Large intestine (tissue), 3 donors: ENCODE results near the gene TMEM184B. TPM values are rescaled to one million over a fixed set of nuclear protein-coding genes. Genes with fewer than 3 reads are reported as not detected.
A peak's percentile ranks its signal among the peaks of the same experiment; 100 is the strongest.
"Not testable (repeated sequence)": the region's sequence is repeated elsewhere in the genome, so short reads cannot be mapped to it uniquely, and the experiment has no call there.

Experiments used
- DNase-seq, 2 donors: peaks; one replicate each; pipeline versions ENCODE4 v3.0.0 to v3.0.0-alpha.2; 2013
- H3K27ac ChIP-seq: one replicate; pipeline ENCODE4 v1.5.1; 2013; ENCODE audit warnings: low read length
- H3K27me3 ChIP-seq: 2 replicates; pipeline ENCODE4 v1.6.1; 2013; ENCODE audit warnings: low read length; ENCODE audit not compliant: control insufficient read depth, insufficient read depth
- H3K36me3 ChIP-seq: 2 replicates; pipeline ENCODE4 v1.6.1; 2013; ENCODE audit warnings: low read length; ENCODE audit not compliant: control insufficient read depth, insufficient read depth
- H3K4me1 ChIP-seq: one replicate; pipeline ENCODE4 v1.6.1; 2013; ENCODE audit warnings: low read length; ENCODE audit not compliant: control insufficient read depth, insufficient read depth
- H3K4me3 ChIP-seq: one replicate; pipeline ENCODE4 v1.5.1; 2013; ENCODE audit warnings: low read length
- H3K9me3 ChIP-seq: one replicate; pipeline ENCODE4 v1.6.1; 2013; ENCODE audit warnings: mild to moderate bottlenecking, low read depth, low read length, moderate library complexity; ENCODE audit not compliant: control insufficient read depth
- WGBS: methylation state at CpG from one replicate; pipeline ENCODE4 v1.1.5; 2013; ENCODE audit warnings: low lambda C conversion rate; ENCODE audit not compliant: insufficient coverage; 5-methylcytosine and 5-hydroxymethylcytosine counted together
- polyA plus RNA-seq: library from polyadenylated mRNA; unstranded; fragments of 120-200 nt; gene quantifications from one replicate; pipeline ENCODE4 v1.2.1, GENCODE V29; 2013

TMEM184B gene
- polyA plus RNA-seq, 1 donor = 56.5 TPM

GRCh38 chr22:38180841-38181452 lies 91.9 kb downstream of the TMEM184B start:
- Histone ChIP-seq H3K27me3 (no peaks in the 10 kb centered on the region), H3K4me1 (peaks cover 29% of the 10 kb centered on the region), H3K36me3 (no peaks in the 10 kb centered on the region), H3K9me3 (no peaks in the 10 kb centered on the region), H3K4me3 (peak overlapping the region; percentile 77), H3K27ac (peak overlapping the region; percentile 97)
- 10% methylated on average over 2 of the region's 14 CpGs for WGBS
- DNase-seq = peak; percentile 80 to 87

GRCh38 chr22:38178605-38178937 lies 94.2 kb downstream of the TMEM184B start:
- peak overlapping the region; percentile 70 for H3K27ac ChIP-seq
- H3K9me3 ChIP-seq, H3K27me3 ChIP-seq, H3K4me3 ChIP-seq, H3K36me3 ChIP-seq, DNase-seq: not testable (repeated sequence)
- no CpG with 5 or more reads among the region's 7 CpGs for WGBS
- peaks cover 29% of the 10 kb centered on the region for H3K4me1 ChIP-seq

GRCh38 chr22:38177926-38178604 lies 94.7 kb downstream of the TMEM184B start:
- no CpG with 5 or more reads among the region's 15 CpGs for WGBS
- Histone ChIP-seq H3K27ac (peak overlapping the region; percentile 70), H3K4me3 (no peak overlapping the region), H3K36me3 (no peaks in the 10 kb centered on the region), H3K27me3 (no peaks in the 10 kb centered on the region), H3K9me3 (no peaks in the 10 kb centered on the region), H3K4me1 (peaks cover 29% of the 10 kb centered on the region)
- peak in 1 of 2 donors; percentile 84 for DNase-seq

DNA sequence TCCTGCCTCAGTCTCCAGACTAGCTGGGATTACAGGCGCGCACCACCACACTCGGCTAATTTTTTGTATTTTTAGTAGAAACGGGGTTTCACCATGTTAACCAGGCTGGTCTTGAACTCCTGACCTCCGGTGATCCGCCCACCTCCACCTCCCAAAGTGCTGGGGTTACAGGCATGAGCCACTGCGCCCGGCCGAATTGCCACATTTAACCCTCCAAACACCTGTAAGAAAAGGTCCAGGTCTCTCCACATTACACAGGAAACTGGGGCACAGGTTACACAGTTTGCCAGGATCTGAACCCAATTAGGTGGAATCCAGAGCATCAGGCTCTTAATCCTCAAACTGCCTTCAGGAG lies 95.3 kb downstream of the TMEM184B start:
- Histone ChIP-seq H3K4me1 (peaks cover 29% of the 10 kb centered on the region), H3K27ac (peak overlapping the region; percentile 70)
- not testable (repeated sequence) for DNase-seq, H3K27me3 ChIP-seq, H3K4me3 ChIP-seq, H3K36me3 ChIP-seq, H3K9me3 ChIP-seq
- no CpG with 5 or more reads among the region's 9 CpGs for WGBS

DNA sequence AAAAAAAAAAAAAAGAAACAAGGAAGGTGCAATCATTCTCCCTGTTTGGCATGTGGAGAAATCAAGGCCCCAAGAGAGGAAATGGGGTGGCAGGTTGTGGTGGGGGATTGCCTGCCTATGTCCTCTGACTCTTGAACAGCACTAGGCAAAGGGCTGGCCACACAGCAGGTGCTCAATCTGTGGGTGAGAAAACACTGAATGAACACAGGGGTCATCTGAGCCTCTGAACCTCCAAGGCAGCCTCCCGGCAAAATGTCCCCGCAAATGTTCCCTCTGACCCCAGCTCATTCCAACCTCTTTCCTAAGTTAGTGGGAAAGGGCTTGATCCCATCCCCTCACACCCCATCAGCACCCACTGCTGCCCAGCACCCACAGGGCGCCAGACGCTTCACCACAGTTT lies 95.8 kb downstream of the TMEM184B start:
- Histone ChIP-seq H3K27me3 (no peaks in the 10 kb centered on the region), H3K4me3 (no peak overlapping the region), H3K36me3 (no peaks in the 10 kb centered on the region), H3K27ac (no peak overlapping the region), H3K4me1 (peaks cover 27% of the 10 kb centered on the region), H3K9me3 (no peaks in the 10 kb centered on the region)
- no peak for DNase-seq
- WGBS = no CpG with 5 or more reads among the region's 4 CpGs

DNA sequence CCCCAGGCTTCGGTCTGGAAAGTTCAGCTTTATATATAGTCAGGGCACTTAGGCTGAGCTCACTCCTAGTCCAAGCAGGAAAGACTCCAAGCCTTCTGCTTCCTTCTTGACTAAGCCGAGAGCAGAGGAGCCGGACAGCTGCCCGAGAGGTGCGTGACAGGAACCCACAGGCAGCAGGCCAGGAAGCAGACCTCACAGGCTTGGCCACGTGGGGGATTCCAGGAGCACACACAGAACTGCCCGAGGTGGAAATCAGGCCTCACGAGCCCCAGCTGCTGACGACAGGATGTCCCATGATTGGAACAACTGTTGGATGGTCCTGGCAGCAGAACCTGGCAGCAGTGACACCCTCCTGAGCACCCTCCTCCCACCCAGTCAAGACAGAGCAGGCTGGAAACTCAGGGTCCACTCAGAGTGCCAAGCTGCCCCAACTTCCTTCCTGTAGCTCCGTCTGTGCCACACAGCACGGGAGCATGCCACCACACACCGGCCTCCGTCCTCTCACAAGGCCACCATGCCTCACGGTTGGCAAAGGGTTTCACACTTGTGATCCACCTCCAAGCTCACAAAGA lies 96.6 kb downstream of the TMEM184B start:
- no peak overlapping the region for H3K4me3 ChIP-seq
- H3K9me3 ChIP-seq = no peaks in the 10 kb centered on the region
- DNase-seq = peak in 1 of 2 donors; percentile 49
- no peaks in the 10 kb centered on the region for H3K36me3 ChIP-seq
- no CpG with 5 or more reads among the region's 14 CpGs for WGBS
- H3K27ac ChIP-seq = no peak overlapping the region
- peaks cover 24% of the 10 kb centered on the region for H3K4me1 ChIP-seq
- H3K27me3 ChIP-seq = no peaks in the 10 kb centered on the region

- no peak for DNase-seq
- no peaks in the 10 kb centered on the region for H3K36me3 ChIP-seq
- H3K4me3 ChIP-seq = no peak overlapping the region
- peaks cover 16% of the 10 kb centered on the region for H3K4me1 ChIP-seq
- no peak overlapping the region for H3K27ac ChIP-seq
- H3K9me3 ChIP-seq = no peaks in the 10 kb centered on the region
- H3K27me3 ChIP-seq = no peaks in the 10 kb centered on the region
- 100% methylated on average over 2 of the region's 17 CpGs for WGBS
Observed at GRCh38 chr22:38175206-38176118, 97.3 kb downstream of the TMEM184B start.

- WGBS = no CpG with 5 or more reads among the region's 14 CpGs
- Histone ChIP-seq H3K36me3 (no peaks in the 10 kb centered on the region), H3K9me3 (no peaks in the 10 kb centered on the region), H3K4me3 (no peak overlapping the region), H3K4me1 (peaks cover 9% of the 10 kb centered on the region), H3K27ac (no peak overlapping the region), H3K27me3 (no peaks in the 10 kb centered on the region)
- DNase-seq = no peak
Observed at GRCh38 chr22:38174626-38175025, 98.2 kb downstream of the TMEM184B start.

DNA sequence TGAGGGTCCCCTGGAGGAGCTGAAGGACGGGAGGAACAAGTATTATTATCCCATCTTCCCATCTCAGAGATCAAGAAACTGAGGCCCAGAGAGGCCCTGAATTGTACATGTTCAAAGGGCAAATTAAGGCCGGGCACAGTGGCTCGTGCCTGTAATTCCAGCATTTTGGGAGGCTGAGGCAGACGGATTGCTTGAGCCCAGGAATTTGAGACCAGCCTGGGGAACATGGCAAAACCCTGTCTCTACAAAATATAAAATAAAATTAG lies 99.2 kb downstream of the TMEM184B start:
- Histone ChIP-seq H3K27me3 (no peaks in the 10 kb centered on the region), H3K4me3 (no peak overlapping the region), H3K4me1 (peaks cover 9% of the 10 kb centered on the region), H3K9me3 (no peaks in the 10 kb centered on the region), H3K27ac (no peak overlapping the region), H3K36me3 (peaks cover 5% of the 10 kb centered on the region)
- DNase-seq = no peak
- 100% methylated on average over 1 of the region's 4 CpGs for WGBS

DNA sequence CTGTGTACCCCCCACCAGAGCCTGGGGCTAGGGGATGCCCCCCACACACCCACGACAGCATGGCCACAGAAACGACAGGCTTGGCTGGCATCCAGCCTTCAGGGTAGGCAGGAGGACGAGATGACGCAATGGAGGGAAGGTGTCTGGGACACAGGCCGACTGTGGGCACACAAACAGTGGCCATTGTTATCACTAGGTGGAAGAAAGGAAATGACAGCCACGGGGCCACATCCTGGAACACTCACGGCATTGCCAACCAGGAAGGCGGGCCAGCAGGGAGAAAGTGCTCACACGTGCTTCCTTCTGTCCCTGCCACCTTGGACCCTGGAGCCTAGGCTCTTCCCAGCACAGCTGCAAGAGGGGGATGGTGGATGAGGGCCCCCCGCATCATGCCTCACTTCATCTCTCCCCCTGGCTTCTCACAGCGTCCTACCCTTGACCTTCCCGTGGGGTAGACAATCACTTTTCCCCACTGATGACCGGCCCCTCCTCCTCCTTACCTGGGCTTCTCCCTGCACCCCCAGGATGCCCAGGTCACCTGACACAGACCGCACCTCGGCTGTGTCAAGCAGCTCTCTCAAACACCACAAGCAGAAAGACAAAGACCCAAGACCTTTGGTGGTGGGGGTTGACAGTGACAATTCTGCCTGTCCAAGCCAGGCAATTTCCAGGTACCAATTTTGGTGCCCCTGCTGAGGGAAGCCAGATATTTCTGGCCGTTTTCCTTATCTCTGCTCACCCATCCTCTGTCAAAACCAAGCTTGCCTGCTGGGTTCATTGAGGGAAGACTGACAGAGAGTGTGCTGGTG lies 99.8 kb downstream of the TMEM184B start:
- no peak overlapping the region for H3K27ac ChIP-seq

More for the DNA sequence above, 99.8 kb downstream of the TMEM184B start:
- Histone ChIP-seq H3K4me1 (peaks cover 9% of the 10 kb centered on the region), H3K27me3 (no peaks in the 10 kb centered on the region), H3K4me3 (no peak overlapping the region), H3K9me3 (no peaks in the 10 kb centered on the region), H3K36me3 (peaks cover 8% of the 10 kb centered on the region)
- WGBS = no CpG with 5 or more reads among the region's 16 CpGs
- peak; percentile 57 to 67 for DNase-seq
